HepG2 (cell line): ENCODE results near the gene IFIT1. TPM values are rescaled to one million over a fixed set of nuclear protein-coding genes. Genes with fewer than 3 reads are reported as not detected.
A peak's percentile ranks its signal among the peaks of the same experiment; 100 is the strongest.

Experiments
- CENPT ChIP-seq: sonication (generic); formaldehyde crosslinking; IDR thresholded peaks from 2 replicates; pipeline ENCODE4 v1.8.0; 2022; ENCODE audit warnings: low read depth, mild to moderate bottlenecking, moderate library complexity, missing genetic modification reagents
- CENPX ChIP-seq: sonication (generic); formaldehyde crosslinking; IDR thresholded peaks from 2 replicates; pipeline ENCODE4 v1.9.0; 2021; ENCODE audit warnings: mild to moderate bottlenecking, missing genetic modification reagents, moderate library complexity
- GTF2F1 ChIP-seq: fragments of 150-350 bp; IDR thresholded peaks from 2 replicates; pipeline ENCODE4 v1.6.1; 2014; ENCODE audit warnings: low read length
- HOXD1 ChIP-seq: sonication (generic); formaldehyde crosslinking; IDR thresholded peaks from 2 replicates; pipeline ENCODE4 v1.5.0; 2020; ENCODE audit warnings: missing genetic modification reagents
- ISX ChIP-seq: sonication (generic); formaldehyde crosslinking; conservative IDR thresholded peaks from 2 replicates; pipeline ENCODE4 v1.5.0; 2020; ENCODE audit warnings: missing genetic modification reagents
- JUND ChIP-seq: sonication (generic); formaldehyde crosslinking; IDR thresholded peaks from 2 replicates; pipeline ENCODE4 v1.8.0; 2022; ENCODE audit warnings: mild to moderate bottlenecking, missing genetic modification reagents
- KLF13 ChIP-seq: sonication (generic); formaldehyde crosslinking; IDR thresholded peaks from 2 replicates; pipeline ENCODE4 v1.4.0; 2020; ENCODE audit warnings: mild to moderate bottlenecking, missing genetic modification reagents
- KMT2A ChIP-seq: sonication (generic); formaldehyde crosslinking; IDR thresholded peaks from 2 replicates; pipeline ENCODE4 v1.4.0; 2020; ENCODE audit warnings: missing genetic modification reagents
- MXI1 ChIP-seq: IDR thresholded peaks from 3 replicates; pipeline ENCODE4 v1.6.1; 2012; ENCODE audit warnings: low read depth, low read length, inconsistent platforms, borderline replicate concordance
- NFATC3 ChIP-seq: sonication (generic); formaldehyde crosslinking; IDR thresholded peaks from 2 replicates; pipeline ENCODE4 v1.5.1; 2020; ENCODE audit warnings: mild to moderate bottlenecking, missing genetic modification reagents
- NFYB ChIP-seq: sonication (generic); formaldehyde crosslinking; IDR thresholded peaks from 2 replicates; pipeline ENCODE4 v1.4.0; 2020; ENCODE audit warnings: missing genetic modification reagents
- NRL ChIP-seq: sonication (generic); formaldehyde crosslinking; IDR thresholded peaks from 2 replicates; pipeline ENCODE4 v1.5.0; 2020; ENCODE audit warnings: missing genetic modification reagents, mild to moderate bottlenecking, moderate library complexity, borderline replicate concordance
- RBAK ChIP-seq: sonication (generic); formaldehyde crosslinking; IDR thresholded peaks from 2 replicates; pipeline ENCODE4 v1.5.1; 2020; ENCODE audit warnings: mild to moderate bottlenecking, missing genetic modification reagents
- RFXAP ChIP-seq: sonication (generic); formaldehyde crosslinking; IDR thresholded peaks from 2 replicates; pipeline ENCODE4 v1.4.0; 2020; ENCODE audit warnings: missing genetic modification reagents, borderline replicate concordance
- SAP130 ChIP-seq: IDR thresholded peaks from 2 replicates; pipeline ENCODE4 v1.6.1; 2016; ENCODE audit warnings: low read depth
- SIX4 ChIP-seq: sonication (generic); formaldehyde crosslinking; IDR thresholded peaks from 2 replicates; pipeline ENCODE4 v1.4.0; 2020; ENCODE audit warnings: missing genetic modification reagents
- TBX3 ChIP-seq: fragments of 450-650 bp; IDR thresholded peaks from 2 replicates; pipeline ENCODE4 v1.6.1; 2017; ENCODE audit warnings: antibody characterized with exemption, mild to moderate bottlenecking, inconsistent platforms, borderline replicate concordance
- ZMYM3 ChIP-seq: sonication (generic); formaldehyde crosslinking; IDR thresholded peaks from 2 replicates; pipeline ENCODE4 v1.5.1; 2020; ENCODE audit warnings: mild to moderate bottlenecking, missing genetic modification reagents
- ZNF124 ChIP-seq: sonication (generic); formaldehyde crosslinking; IDR thresholded peaks from 2 replicates; pipeline ENCODE4 v1.4.0; 2020; ENCODE audit warnings: missing genetic modification reagents
- ZNF143 ChIP-seq: sonication (generic); formaldehyde crosslinking; IDR thresholded peaks from 2 replicates; pipeline ENCODE4 v1.4.0; 2020; ENCODE audit warnings: missing genetic modification reagents
- ZNF30 ChIP-seq: sonication (generic); formaldehyde crosslinking; IDR thresholded peaks from 2 replicates; pipeline ENCODE4 v1.5.0; 2020; ENCODE audit warnings: mild to moderate bottlenecking, missing genetic modification reagents
- ZNF414 ChIP-seq: sonication (generic); formaldehyde crosslinking; IDR thresholded peaks from 2 replicates; pipeline ENCODE4 v1.5.0; 2020; ENCODE audit warnings: missing genetic modification reagents
- ZNF567 ChIP-seq: sonication (generic); formaldehyde crosslinking; IDR thresholded peaks from 2 replicates; pipeline ENCODE4 v1.8.1; 2023; ENCODE audit warnings: mild to moderate bottlenecking, missing genetic modification reagents, borderline replicate concordance
- ZNF790 ChIP-seq: sonication (generic); formaldehyde crosslinking; IDR thresholded peaks from 2 replicates; pipeline ENCODE4 v1.8.0; 2022; ENCODE audit warnings: missing genetic modification reagents, mild to moderate bottlenecking, borderline replicate concordance
- polyA plus RNA-seq, 8 experiments: library from polyadenylated mRNA; depleted of rRNA in 3 of 8; stranded (reverse) in 7 of 8; unstranded in 1 of 8; fragments of >200 nt; fragmentation: Illumina TruSeq in 4 of 8; extraction: Trizol in 4 of 8; gene quantifications; 2 replicates each; pipeline versions ENCODE4 v1.2.1 to v1.2.3, GENCODE V29; 2011 to 2016; ENCODE audit warnings: low read depth in 4 of 8, missing spikeins in 1 of 8, mixed read lengths in 1 of 8; ENCODE audit not compliant: insufficient read depth in 1 of 8
- total RNA-seq, 5 experiments: library from RNA; depleted of rRNA; stranded (reverse); fragments of >200 nt; fragmentation: Illumina TruSeq; extraction: Trizol; gene quantifications; 2 replicates each; pipeline ENCODE4 v1.2.3, GENCODE V29; 2016; ENCODE audit warnings: low read depth in 1 of 5
- TF ChIP-seq, protein P1 (sequence below): sonication (generic); formaldehyde crosslinking; IDR thresholded peaks from 2 replicates; pipeline ENCODE4 v1.8.0; 2022; ENCODE audit warnings: mild to moderate bottlenecking, missing genetic modification reagents; ENCODE audit not compliant: insufficient replicate concordance
- TF ChIP-seq, protein P2 (sequence below): fragments of 450-650 bp; IDR thresholded peaks from 2 replicates; pipeline ENCODE4 v1.6.1; 2017

The IFIT1 gene
- total and polyA plus RNA-seq, 2 of the 13 experiments (the other 11 are each of a cell fraction or from before 2014, with no cell fraction given), result 1.5 to 5.5 TPM

DNA sequence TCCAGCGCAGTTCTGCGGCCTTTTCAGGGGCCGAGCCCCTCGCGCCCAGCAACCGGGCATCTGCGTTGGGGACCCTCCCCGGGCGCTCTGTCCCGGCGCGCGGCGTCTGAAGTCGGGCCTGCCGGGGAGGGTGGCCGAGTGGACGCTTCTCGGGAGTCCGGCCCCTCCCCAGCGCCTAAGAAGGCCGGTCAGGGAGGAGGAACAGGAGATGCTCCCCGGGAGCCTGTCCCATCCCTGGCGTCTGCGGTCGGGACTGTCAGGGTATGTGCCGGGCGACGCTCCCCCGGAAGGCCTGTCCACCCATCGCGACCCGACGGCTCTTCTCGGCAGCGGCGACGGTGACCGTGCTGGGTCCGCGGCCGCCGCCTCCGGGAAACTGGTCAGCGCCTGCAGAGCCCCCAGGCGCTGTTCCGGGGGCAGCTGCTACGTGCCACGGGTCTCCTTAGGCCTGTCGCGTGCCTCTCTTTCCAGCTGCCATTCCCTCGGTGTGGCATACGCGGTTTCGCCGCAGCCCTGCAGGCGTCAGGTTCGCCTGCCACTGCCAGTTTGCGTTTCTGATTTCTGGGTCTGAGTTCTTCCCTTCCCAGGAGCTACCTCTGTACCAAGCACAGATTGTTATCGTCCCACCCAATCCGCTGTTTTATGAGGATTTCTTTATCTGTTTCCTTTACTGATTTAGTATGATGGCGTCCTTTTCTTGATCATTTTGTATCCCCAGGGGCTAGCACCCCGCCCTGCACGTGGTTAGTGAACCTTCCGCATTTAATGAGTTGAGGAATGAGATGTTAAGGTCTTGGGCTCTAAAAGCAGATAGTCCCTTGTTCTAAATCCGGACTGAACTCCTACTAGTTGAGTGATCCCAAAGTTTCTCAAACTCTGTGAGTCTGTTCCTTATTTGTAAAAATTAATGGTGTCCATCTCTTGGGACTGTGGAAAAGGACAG is 22.7 kb downstream of the IFIT1 start (continued):
- TF ChIP-seq NFATC3 (CRISPR knock-in tag) (no peak), MXI1 (no peak), ZNF124 (no peak), RBAK (CRISPR knock-in tag) (no peak), NFYB (no peak), NRL (CRISPR knock-in tag) (0 out of 2 replicates have a peak, but pooled peaks have one; percentile 51), ZNF414 (CRISPR knock-in tag) (peak; percentile 34; the same call in 1 of the 2 replicates), ZNF143 (CRISPR knock-in tag) (no peak), ZNF790 (CRISPR knock-in tag) (no peak), KLF13 (CRISPR knock-in tag) (no peak), JUND (no peak), GTF2F1 (no peak), HOXD1 (CRISPR knock-in tag) (no peak), TBX3 (no peak), KMT2A (CRISPR knock-in tag) (peak; percentile 86), ISX (no peak), ZNF567 (CRISPR knock-in tag) (no peak), SAP130 (CRISPR knock-in tag) (no peak; the same call in 1 of the 2 replicates), RFXAP (CRISPR knock-in tag) (no peak), ZNF30 (CRISPR knock-in tag) (0 out of 2 replicates have a peak, but pooled peaks have one; percentile 30), CENPT (CRISPR knock-in tag) (no peak), ZMYM3 (CRISPR knock-in tag) (peak; percentile 45; the same call in 1 of the 2 replicates), CENPX (CRISPR knock-in tag) (no peak), SIX4 (no peak)
- TF ChIP-seq, protein P1, sequence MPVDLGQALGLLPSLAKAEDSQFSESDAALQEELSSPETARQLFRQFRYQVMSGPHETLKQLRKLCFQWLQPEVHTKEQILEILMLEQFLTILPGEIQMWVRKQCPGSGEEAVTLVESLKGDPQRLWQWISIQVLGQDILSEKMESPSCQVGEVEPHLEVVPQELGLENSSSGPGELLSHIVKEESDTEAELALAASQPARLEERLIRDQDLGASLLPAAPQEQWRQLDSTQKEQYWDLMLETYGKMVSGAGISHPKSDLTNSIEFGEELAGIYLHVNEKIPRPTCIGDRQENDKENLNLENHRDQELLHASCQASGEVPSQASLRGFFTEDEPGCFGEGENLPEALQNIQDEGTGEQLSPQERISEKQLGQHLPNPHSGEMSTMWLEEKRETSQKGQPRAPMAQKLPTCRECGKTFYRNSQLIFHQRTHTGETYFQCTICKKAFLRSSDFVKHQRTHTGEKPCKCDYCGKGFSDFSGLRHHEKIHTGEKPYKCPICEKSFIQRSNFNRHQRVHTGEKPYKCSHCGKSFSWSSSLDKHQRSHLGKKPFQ (CRISPR knock-in tag), result peak; percentile 44
- TF ChIP-seq, protein P2, sequence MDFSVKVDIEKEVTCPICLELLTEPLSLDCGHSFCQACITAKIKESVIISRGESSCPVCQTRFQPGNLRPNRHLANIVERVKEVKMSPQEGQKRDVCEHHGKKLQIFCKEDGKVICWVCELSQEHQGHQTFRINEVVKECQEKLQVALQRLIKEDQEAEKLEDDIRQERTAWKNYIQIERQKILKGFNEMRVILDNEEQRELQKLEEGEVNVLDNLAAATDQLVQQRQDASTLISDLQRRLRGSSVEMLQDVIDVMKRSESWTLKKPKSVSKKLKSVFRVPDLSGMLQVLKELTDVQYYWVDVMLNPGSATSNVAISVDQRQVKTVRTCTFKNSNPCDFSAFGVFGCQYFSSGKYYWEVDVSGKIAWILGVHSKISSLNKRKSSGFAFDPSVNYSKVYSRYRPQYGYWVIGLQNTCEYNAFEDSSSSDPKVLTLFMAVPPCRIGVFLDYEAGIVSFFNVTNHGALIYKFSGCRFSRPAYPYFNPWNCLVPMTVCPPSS, result no peak
